H9 (cell line): ENCODE data around the gene LITAF. TPM values are rescaled to one million over a fixed set of nuclear protein-coding genes. Genes with fewer than 3 reads are reported as not detected.

Experiments used
- DNase-seq: peaks from one replicate; pipeline ENCODE4 v3.0.0-alpha.2; 2017
- H2AFZ ChIP-seq: one replicate; pipeline ENCODE4 v1.6.1; 2013; ENCODE audit warnings: mild to moderate bottlenecking, low read length, control low read depth, moderate library complexity
- H2AK5ac ChIP-seq: 2 replicates; pipeline ENCODE4 v1.6.1; 2013; ENCODE audit warnings: low read length, control low read depth, mixed read lengths; ENCODE audit not compliant: insufficient read length
- H2BK120ac ChIP-seq: one replicate; pipeline ENCODE4 v1.6.1; 2013; ENCODE audit warnings: low read depth, mild to moderate bottlenecking, low read length, control low read depth, inconsistent platforms; ENCODE audit not compliant: poor library complexity, severe bottlenecking
- H2BK12ac ChIP-seq: 2 replicates; pipeline ENCODE4 v1.6.1; 2013; ENCODE audit warnings: low read length, control low read depth, mixed read lengths, low read depth; ENCODE audit not compliant: insufficient read length
- H2BK15ac ChIP-seq: 2 replicates; pipeline ENCODE4 v1.6.1; 2013; ENCODE audit warnings: low read depth, low read length, control low read depth
- H2BK20ac ChIP-seq: one replicate; pipeline ENCODE4 v1.6.1; 2013; ENCODE audit warnings: low read depth, mild to moderate bottlenecking, low read length, control low read depth, inconsistent platforms; ENCODE audit not compliant: poor library complexity, severe bottlenecking
- H2BK5ac ChIP-seq: 2 replicates; pipeline ENCODE4 v1.6.1; 2013; ENCODE audit warnings: low read length, control low read depth, mixed read lengths; ENCODE audit not compliant: insufficient read length
- H3K14ac ChIP-seq: 2 replicates; pipeline ENCODE4 v1.6.1; 2013; ENCODE audit warnings: low read length, control low read depth; ENCODE audit not compliant: insufficient read depth
- H3K18ac ChIP-seq: 2 replicates; pipeline ENCODE4 v1.6.1; 2013; ENCODE audit warnings: low read depth, mild to moderate bottlenecking, mixed read lengths, low read length, control low read depth; ENCODE audit not compliant: insufficient read length
- H3K23ac ChIP-seq: 2 replicates; pipeline ENCODE4 v1.6.1; 2013; ENCODE audit warnings: low read length, control low read depth, mixed read lengths, low read depth; ENCODE audit not compliant: insufficient read length
- H3K23me2 ChIP-seq: 2 replicates; pipeline ENCODE4 v1.6.1; 2013; ENCODE audit warnings: low read depth, mild to moderate bottlenecking, mixed read lengths, low read length, control low read depth; ENCODE audit not compliant: insufficient read length, poor library complexity, severe bottlenecking
- H3K27ac ChIP-seq: 2 replicates; pipeline ENCODE4 v1.5.1; 2013; ENCODE audit warnings: low read length, control low read depth, mixed read lengths, low read depth; ENCODE audit not compliant: insufficient read length
- H3K27me3 ChIP-seq: 2 replicates; pipeline ENCODE4 v1.6.1; 2013; ENCODE audit warnings: low read length, control low read depth, inconsistent platforms; ENCODE audit not compliant: insufficient read depth
- H3K4ac ChIP-seq: 2 replicates; pipeline ENCODE4 v1.6.1; 2013; ENCODE audit warnings: low read depth, mild to moderate bottlenecking, control low read depth, inconsistent platforms, low read length, moderate library complexity
- H3K4me1 ChIP-seq: 2 replicates; pipeline ENCODE4 v1.6.1; 2013; ENCODE audit warnings: low read length, control low read depth, inconsistent platforms; ENCODE audit not compliant: insufficient read depth
- H3K4me2 ChIP-seq: 2 replicates; pipeline ENCODE4 v1.6.1; 2013; ENCODE audit warnings: low read length, control low read depth, mixed read lengths; ENCODE audit not compliant: insufficient read length, insufficient read depth
- H3K56ac ChIP-seq: 2 replicates; pipeline ENCODE4 v1.6.1; 2013; ENCODE audit warnings: low read depth, mild to moderate bottlenecking, mixed read lengths, low read length, control low read depth; ENCODE audit not compliant: insufficient read length
- H3K79me1 ChIP-seq: 2 replicates; pipeline ENCODE4 v1.6.1; 2013; ENCODE audit warnings: low read depth, mild to moderate bottlenecking, moderate library complexity, low read length, control low read depth, inconsistent platforms; ENCODE audit not compliant: insufficient read depth, poor library complexity, severe bottlenecking
- H3K79me2 ChIP-seq: 2 replicates; pipeline ENCODE4 v1.6.1; 2013; ENCODE audit warnings: low read length, control low read depth, inconsistent platforms; ENCODE audit not compliant: insufficient read depth
- H3K9ac ChIP-seq: 2 replicates; pipeline ENCODE4 v1.6.1; 2013; ENCODE audit warnings: low read length, control low read depth, mixed read lengths; ENCODE audit not compliant: insufficient read length; ENCODE audit errors: extremely low read depth
- H3K9me3 ChIP-seq: one replicate; pipeline ENCODE4 v1.6.1; 2013; ENCODE audit warnings: low read depth, low read length, inconsistent platforms; ENCODE audit not compliant: control insufficient read depth
- H3T11ph ChIP-seq: one replicate; pipeline ENCODE4 v1.6.1; 2013; ENCODE audit warnings: mild to moderate bottlenecking, low read length, control low read depth, inconsistent platforms
- H4K20me1 ChIP-seq: one replicate; pipeline ENCODE4 v1.6.1; 2013; ENCODE audit not compliant: control insufficient read depth, insufficient read length, insufficient read depth
- H4K5ac ChIP-seq: 2 replicates; pipeline ENCODE4 v1.6.1; 2013; ENCODE audit warnings: low read depth, mild to moderate bottlenecking, mixed read lengths, low read length, control low read depth; ENCODE audit not compliant: insufficient read length
- H4K8ac ChIP-seq: replicated peaks from 2 replicates; pipeline ENCODE4 v1.6.1; 2013; ENCODE audit warnings: low read length, control low read depth, mixed read lengths, low read depth; ENCODE audit not compliant: insufficient read length
- H4K91ac ChIP-seq: 2 replicates; pipeline ENCODE4 v1.6.1; 2013; ENCODE audit warnings: low read depth, mild to moderate bottlenecking, moderate library complexity, mixed read lengths, low read length, control low read depth; ENCODE audit not compliant: insufficient read length
- H3K27ac Mint-ChIP-seq, 3 experiments: 2 replicates in 2 of 3; 3 replicates in 1 of 3; pipeline ENCODE4 v1.8.0; 2020 to 2021; ENCODE audit warnings: mixed read lengths in 3 of 3, mild to moderate bottlenecking in 1 of 3, moderate library complexity in 1 of 3
- H3K27me3 Mint-ChIP-seq: 2 replicates; pipeline ENCODE4 v1.8.0; 2021; ENCODE audit warnings: low read depth, mild to moderate bottlenecking, moderate library complexity, mixed read lengths
- H3K36me3 Mint-ChIP-seq, 3 experiments: 2 replicates in 2 of 3; 3 replicates in 1 of 3; pipeline ENCODE4 v1.8.0; 2020 to 2021; ENCODE audit warnings: low read depth in 3 of 3, mixed read lengths in 3 of 3; ENCODE audit not compliant: insufficient read depth in 1 of 3
- H3K4me1 Mint-ChIP-seq, 2 experiments: 2 replicates each; pipeline ENCODE4 v1.8.0; 2020; ENCODE audit warnings: mixed read lengths in 2 of 2
- H3K4me3 Mint-ChIP-seq, 2 experiments: 2 replicates in 1 of 2; 3 replicates in 1 of 2; pipeline ENCODE4 v1.8.0; 2020 to 2021; ENCODE audit warnings: mild to moderate bottlenecking in 2 of 2, mixed read lengths in 2 of 2, moderate library complexity in 1 of 2
- H3K9me3 Mint-ChIP-seq, 2 experiments: 2 replicates in 1 of 2; 3 replicates in 1 of 2; pipeline ENCODE4 v1.8.0; 2020; ENCODE audit warnings: mild to moderate bottlenecking in 2 of 2, mixed read lengths in 2 of 2, moderate library complexity in 1 of 2
- WGBS: extraction: QIAGEN DNeasy Blood & Tissue Kit; methylation state at CpG from one replicate; pipeline ENCODE4 v1.1.7; 2013; ENCODE audit warnings: missing lambda C conversion rate, low lambda C conversion rate, mixed read lengths; ENCODE audit not compliant: insufficient read length; ENCODE audit errors: extremely low coverage; 5-methylcytosine and 5-hydroxymethylcytosine counted together
- total RNA-seq: library from RNA; stranded (reverse); gene quantifications from 2 replicates; pipeline ENCODE4 v1.2.1, GENCODE V29; 2021
- TF ChIP-seq, protein P1 (sequence below): fragments of 200-600 bp; sonication (generic); conservative IDR thresholded peaks from 3 replicates; pipeline ENCODE4 v1.8.0; 2021; ENCODE audit warnings: antibody characterized with exemption, mild to moderate bottlenecking

LITAF gene
- total RNA-seq, 1 experiment from 2014 or later = 249 TPM

- Histone ChIP-seq H3K9ac (no peak overlapping the region), H3K27ac (no peak overlapping the region), H4K8ac (no peak overlapping the region), H2BK15ac (no peak overlapping the region), H2BK5ac (no peak overlapping the region), H3K79me2 (no peaks in the 10 kb centered on the region), H2BK20ac (no peak overlapping the region), H2BK12ac (no peak overlapping the region), H3K4me2 (no peak overlapping the region), H3K9me3 (no peaks in the 10 kb centered on the region), H4K20me1 (no peaks in the 10 kb centered on the region), H2BK120ac (no peak overlapping the region), H3K4me1 (no peaks in the 10 kb centered on the region), H2AK5ac (no peak overlapping the region), H4K91ac (no peak overlapping the region), H3K27me3 (no peaks in the 10 kb centered on the region), H3K79me1 (no peaks in the 10 kb centered on the region), H3K56ac (no peak overlapping the region), H3K14ac (no peak overlapping the region), H3K23ac (no peak overlapping the region), H3K18ac (no peak overlapping the region), H3K23me2 (no peaks in the 10 kb centered on the region), H2AFZ (no peak overlapping the region), H4K5ac (no peak overlapping the region), H3T11ph (no peak overlapping the region), H3K4ac (no peak overlapping the region)
- no peaks in the 10 kb centered on the region for H3K4me1 Mint-ChIP-seq
- DNase-seq = no peak
- no peaks in the 10 kb centered on the region for H3K27me3 Mint-ChIP-seq
- H3K9me3 Mint-ChIP-seq = peaks cover 0 to 3% of the 10 kb centered on the region in 2 experiments; a peak in 3 of 5 replicates
- WGBS = no CpG with 5 or more reads among the region's 13 CpGs
- H3K4me3 Mint-ChIP-seq = no peak overlapping the region
- TF ChIP-seq, protein P1, sequence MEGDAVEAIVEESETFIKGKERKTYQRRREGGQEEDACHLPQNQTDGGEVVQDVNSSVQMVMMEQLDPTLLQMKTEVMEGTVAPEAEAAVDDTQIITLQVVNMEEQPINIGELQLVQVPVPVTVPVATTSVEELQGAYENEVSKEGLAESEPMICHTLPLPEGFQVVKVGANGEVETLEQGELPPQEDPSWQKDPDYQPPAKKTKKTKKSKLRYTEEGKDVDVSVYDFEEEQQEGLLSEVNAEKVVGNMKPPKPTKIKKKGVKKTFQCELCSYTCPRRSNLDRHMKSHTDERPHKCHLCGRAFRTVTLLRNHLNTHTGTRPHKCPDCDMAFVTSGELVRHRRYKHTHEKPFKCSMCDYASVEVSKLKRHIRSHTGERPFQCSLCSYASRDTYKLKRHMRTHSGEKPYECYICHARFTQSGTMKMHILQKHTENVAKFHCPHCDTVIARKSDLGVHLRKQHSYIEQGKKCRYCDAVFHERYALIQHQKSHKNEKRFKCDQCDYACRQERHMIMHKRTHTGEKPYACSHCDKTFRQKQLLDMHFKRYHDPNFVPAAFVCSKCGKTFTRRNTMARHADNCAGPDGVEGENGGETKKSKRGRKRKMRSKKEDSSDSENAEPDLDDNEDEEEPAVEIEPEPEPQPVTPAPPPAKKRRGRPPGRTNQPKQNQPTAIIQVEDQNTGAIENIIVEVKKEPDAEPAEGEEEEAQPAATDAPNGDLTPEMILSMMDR = no peak
- H3K27ac Mint-ChIP-seq = peak overlapping the region in 1 of 3 experiments; percentile 64; a peak in 2 of 7 replicates
- peaks cover 25 to 88% (median 78%) of the 10 kb centered on the region in 3 experiments for H3K36me3 Mint-ChIP-seq
Observed at GRCh38 chr16:11550791-11551498, 35.8 kb downstream of the LITAF start.
